Sigmoid colon (tissue), 4 donors: ENCODE data around the gene ZNF503.

ENCODE experiments used
- EP300 ChIP-seq, 4 donors: sonication (generic); formaldehyde crosslinking; IDR thresholded peaks; one replicate each; pipeline ENCODE4 v1.6.1; 2017; ENCODE audit warnings: antibody characterized with exemption in 4 of 4
- POLR2A ChIP-seq, 2 donors: fragments of 450-650 bp; IDR thresholded peaks; one replicate each; pipeline ENCODE4 v1.6.1; 2016; ENCODE audit warnings: antibody characterized with exemption in 2 of 2, mild to moderate bottlenecking in 2 of 2, moderate library complexity in 2 of 2
- TF ChIP-seq, protein P1 (sequence below), 4 experiments: fragments of 450-650 bp in 3 of 4; fragments of 200-600 bp in 1 of 4; IDR thresholded peaks; one replicate each; pipeline ENCODE4 v1.5.1; 2016 to 2019; ENCODE audit warnings: antibody characterized with exemption in 4 of 4, mild to moderate bottlenecking in 3 of 4, moderate library complexity in 2 of 4

DNA sequence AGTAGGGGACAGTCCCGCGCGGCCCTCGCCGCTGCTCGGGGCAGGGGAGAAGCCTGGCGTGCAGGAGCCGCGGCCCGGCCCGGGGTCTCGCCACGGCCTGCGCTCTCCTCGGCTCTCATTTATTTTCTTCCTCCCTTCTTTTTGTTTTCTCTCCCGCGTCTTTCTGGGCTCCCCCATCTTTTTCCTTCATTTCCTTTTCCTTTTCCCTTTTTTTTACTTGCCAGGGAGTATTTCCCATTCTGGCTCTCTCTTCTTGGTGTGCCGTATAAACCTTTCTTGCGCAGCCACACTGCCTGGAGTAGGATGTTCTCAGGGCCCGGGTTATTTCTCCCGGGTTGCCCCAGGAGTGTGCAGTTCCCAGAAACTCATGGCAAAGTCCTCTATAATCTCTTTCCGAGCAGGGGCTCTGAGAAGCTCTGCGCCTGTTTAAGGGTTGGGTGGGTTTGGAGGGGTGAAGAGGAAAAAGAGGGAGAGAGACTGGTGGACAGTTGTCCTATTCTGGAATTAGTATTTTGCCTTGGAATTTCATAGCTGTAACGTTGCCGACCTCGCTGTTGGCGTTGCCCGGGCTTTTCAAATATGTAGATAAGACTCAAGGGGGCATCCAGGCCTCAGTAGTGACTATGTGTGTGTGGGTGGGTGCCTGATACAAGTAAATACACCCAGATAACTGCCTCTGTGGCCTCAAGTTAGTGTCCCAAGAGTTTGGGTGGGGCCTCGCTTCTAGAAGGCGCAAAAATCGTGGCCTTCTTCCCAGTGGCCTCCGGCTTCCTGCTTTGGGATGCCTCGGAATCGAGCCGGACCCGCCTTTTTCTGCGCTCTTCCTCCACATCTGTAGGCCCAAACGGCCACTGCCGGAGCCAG is 4.3 kb upstream of the ZNF503 start:
- TF ChIP-seq, protein P1, sequence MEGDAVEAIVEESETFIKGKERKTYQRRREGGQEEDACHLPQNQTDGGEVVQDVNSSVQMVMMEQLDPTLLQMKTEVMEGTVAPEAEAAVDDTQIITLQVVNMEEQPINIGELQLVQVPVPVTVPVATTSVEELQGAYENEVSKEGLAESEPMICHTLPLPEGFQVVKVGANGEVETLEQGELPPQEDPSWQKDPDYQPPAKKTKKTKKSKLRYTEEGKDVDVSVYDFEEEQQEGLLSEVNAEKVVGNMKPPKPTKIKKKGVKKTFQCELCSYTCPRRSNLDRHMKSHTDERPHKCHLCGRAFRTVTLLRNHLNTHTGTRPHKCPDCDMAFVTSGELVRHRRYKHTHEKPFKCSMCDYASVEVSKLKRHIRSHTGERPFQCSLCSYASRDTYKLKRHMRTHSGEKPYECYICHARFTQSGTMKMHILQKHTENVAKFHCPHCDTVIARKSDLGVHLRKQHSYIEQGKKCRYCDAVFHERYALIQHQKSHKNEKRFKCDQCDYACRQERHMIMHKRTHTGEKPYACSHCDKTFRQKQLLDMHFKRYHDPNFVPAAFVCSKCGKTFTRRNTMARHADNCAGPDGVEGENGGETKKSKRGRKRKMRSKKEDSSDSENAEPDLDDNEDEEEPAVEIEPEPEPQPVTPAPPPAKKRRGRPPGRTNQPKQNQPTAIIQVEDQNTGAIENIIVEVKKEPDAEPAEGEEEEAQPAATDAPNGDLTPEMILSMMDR (IDR thresholded peaks at IDR 0.05): no peak
- TF ChIP-seq POLR2A (IDR thresholded peaks at IDR 0.05): no peak
- no peak for TF ChIP-seq EP300 (IDR thresholded peaks at IDR 0.05)
